GM19452 (cell line): ENCODE data around the gene HMGCLL1.

ENCODE experiments used
- ATAC-seq: cut with Tn5 transposase; IDR thresholded peaks from one replicate; pipeline ENCODE4 v1.9.1; 2021; ENCODE audit not compliant: unreplicated experiment

HMGCLL1 gene

GRCh38 chr6:55536391-55536956 lies 42.5 kb downstream of the HMGCLL1 start:
- no peak for ATAC-seq

DNA sequence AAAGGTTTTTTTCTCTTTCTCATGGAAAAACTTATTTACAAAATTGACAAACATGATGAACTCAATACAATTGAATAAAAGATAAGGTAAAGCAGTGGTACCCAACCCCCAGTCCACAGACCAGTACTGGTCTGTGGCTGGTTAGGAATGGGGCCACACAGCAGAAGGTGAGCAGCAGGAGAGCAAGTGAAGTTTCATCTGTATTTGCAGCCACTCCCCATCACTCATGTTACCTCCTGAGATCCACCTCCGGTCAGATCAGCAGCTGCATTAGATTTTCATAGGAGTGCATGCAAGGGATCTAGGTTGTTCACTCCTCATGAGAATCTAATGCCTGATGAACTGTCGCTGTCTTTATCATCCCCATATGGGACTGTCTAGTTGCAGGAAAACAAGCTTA lies 47.5 kb downstream of the HMGCLL1 start:
- ATAC-seq: no peak

DNA sequence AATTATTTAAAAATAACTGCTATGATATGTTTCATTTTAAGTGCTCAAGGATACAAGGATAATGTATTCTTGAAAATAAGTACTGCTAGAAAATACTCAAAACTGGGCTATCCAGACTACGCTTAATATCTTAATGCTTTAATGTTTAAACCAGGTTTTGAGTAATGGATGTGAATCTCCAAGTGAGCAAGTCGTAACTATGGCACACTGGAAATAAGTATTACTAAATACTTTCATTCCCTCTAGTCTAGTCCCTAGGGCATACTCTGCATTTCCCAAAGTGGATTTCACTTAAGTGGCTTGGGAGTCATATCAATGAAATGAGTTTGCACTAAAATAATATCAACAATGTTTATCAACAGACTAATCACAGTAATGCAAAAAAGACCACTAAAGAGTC lies 48.1 kb downstream of the HMGCLL1 start:
- ATAC-seq: no peak

GRCh38 chr6:55528624-55529023 lies 50.4 kb downstream of the HMGCLL1 start:
- ATAC-seq: no peak

DNA sequence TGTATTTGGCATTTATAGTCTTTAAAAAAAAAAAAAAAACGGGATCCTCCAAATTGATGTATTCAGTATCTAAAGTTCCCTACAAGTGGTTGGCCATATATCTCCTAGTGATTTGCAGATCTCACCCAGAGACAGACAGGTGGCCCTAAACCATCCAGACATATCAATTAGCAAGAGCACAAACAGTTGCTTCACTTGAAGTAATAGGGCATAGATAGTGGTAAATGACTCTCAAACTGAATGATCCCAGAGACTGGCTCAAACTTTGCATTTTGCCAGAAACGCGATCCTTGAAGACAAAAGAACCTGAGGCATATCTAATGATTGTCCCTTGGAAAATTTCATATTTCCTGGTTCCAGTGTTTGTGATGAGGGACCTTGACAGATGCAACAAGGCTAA lies 54.6 kb downstream of the HMGCLL1 start:
- no peak for ATAC-seq

GRCh38 chr6:55518529-55519060 lies 60.4 kb downstream of the HMGCLL1 start:
- no peak for ATAC-seq

- ATAC-seq: no peak
Observed at GRCh38 chr6:55516736-55517135, 62.3 kb downstream of the HMGCLL1 start.

- ATAC-seq: no peak
Observed at GRCh38 chr6:55512904-55513303, 66.1 kb downstream of the HMGCLL1 start.

GRCh38 chr6:55511122-55511800 lies 67.7 kb downstream of the HMGCLL1 start:
- no peak for ATAC-seq

DNA sequence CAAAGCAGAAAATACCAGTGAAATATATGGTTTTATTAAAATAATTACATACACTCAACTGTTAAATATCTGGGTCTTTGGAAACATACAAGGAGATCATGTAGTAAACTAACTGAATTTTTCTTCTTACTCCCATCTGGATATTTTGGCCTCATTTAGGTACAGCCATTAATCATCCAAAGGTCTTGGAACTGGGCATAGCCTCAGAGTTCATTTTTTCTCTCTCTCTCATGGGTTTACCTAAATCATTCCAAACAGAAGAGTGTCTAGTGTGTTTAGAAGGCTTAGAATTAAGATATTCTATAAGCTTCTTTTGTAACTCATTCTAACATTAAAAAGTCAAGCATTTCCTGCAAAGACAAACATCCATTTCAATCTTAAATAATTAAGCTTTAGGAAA lies 79.4 kb downstream of the HMGCLL1 start:
- ATAC-seq: no peak

GRCh38 chr6:55497694-55498093 lies 81.3 kb downstream of the HMGCLL1 start:
- ATAC-seq: no peak

DNA sequence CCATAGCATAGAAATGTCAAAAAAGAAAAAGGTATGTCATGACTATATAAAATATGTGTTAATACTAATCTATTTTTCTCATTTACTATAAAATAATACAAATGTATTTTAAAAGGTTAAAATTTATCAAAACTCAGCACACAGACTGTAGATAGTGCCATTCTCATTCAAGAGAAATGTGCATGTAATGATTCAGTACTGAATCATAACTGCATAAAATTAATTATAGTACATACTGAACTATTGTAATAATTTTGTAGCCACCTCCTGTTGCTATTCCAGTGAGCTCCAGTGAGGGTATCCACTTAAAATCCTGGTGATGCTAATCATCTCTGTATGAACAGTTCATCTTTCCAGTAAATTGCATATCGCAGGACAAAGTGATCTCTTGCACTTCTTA lies 82.8 kb downstream of the HMGCLL1 start:
- no peak for ATAC-seq

DNA sequence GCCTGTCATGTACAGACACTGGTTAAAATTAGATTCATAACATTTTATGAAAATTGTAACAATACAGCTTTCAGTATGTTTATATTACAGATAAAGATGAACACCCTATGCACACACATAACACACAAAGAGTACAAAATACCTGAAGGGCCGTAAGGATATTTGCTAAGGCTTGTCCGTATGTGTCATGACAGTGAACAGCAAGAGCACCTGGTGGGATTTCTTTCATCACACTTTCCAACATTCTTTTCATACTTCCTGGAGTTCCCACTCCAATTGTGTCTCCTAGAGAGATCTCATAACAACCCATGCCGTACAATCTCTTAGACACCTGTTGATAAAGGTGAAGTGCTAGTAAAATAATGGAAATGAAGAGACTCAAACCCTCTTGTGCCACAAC lies 83.7 kb downstream of the HMGCLL1 start:
- ATAC-seq: no peak

DNA sequence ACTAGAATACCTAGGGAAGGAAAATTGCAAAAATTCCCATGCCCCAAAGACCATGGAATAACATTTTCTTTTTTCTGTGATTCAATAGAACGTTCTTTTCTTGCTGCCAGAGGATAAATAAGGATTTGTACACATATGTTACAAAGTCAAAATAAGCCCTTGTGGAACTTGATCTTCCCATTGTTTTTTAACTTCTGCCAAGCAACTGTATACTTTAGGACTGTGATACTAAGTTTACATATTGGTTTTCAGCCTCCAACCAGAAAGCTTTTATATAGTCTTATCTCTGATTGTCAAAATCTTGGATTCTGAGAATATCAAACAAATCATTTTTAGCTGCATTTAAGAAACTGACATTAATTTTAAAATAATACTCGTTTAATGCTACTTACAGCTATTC lies 84.6 kb downstream of the HMGCLL1 start:
- no peak for ATAC-seq

- no peak for ATAC-seq
Observed at GRCh38 chr6:55492259-55492658, 86.7 kb downstream of the HMGCLL1 start.

GRCh38 chr6:55490871-55491270 lies 88.1 kb downstream of the HMGCLL1 start:
- no peak for ATAC-seq

DNA sequence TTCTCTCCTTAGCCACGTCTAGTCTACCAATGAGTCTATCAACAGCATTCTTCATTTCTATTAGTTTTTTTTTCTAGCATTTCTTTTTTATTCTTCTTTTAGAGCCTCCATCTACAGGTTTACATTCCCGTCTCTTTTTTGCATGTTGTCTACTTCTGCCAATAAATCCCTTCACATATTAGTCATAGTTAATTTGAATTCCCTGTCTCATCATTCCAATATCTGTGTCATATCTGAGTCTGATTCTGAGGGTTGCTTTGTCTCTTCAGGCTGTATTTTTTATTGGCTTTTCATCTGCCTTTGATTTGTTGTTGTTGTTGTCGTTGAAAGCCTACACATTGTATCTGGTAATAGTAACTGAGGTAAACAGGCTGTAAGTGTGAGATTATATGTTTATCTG lies 104.6 kb downstream of the HMGCLL1 start:
- ATAC-seq: no peak

- ATAC-seq: no peak
Observed at GRCh38 chr6:55473722-55474121, 105.3 kb downstream of the HMGCLL1 start.

DNA sequence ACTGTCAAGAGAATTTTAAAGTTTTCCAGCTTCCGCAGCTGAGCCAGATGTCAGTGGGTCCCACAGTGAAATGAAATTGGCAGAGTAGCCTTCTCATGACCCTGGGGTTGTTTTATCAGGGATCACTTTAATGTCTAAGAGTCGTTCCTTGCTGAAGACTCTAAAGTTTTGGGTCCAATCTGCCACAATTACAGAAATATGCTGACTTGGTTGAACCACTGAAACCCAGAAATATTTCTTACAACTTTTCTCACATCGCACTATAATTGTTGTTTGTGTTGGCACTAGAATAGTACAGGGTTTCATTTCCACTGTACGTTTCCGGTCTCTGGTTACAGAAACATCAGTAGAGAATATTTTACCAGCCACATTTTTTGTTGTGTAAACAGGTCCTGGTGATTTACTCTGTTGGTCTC lies 109.0 kb downstream of the HMGCLL1 start:
- no peak for ATAC-seq

DNA sequence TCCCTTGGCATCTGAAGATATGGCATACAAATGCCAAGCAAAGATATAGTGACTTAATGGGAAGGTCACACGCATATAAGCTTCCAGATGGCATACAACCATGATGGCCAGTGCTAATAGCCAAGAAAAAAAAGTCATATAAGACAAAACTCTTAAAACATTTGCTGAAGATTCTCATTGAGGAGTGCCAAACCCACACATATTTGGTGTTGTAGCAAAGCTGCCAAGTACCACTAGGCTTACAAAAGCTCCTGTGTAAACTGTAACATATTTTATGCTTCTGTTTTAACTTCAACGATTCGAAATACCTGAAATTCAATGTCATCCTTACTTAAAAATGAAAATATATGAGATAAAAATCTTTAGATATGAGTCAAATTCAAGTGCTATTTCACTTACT lies 123.0 kb downstream of the HMGCLL1 start:
- no peak for ATAC-seq

- no peak for ATAC-seq
Observed at GRCh38 chr6:55450005-55450404, 129.0 kb downstream of the HMGCLL1 start.

- no peak for ATAC-seq
Observed at GRCh38 chr6:55449225-55449624, 129.8 kb downstream of the HMGCLL1 start.

DNA sequence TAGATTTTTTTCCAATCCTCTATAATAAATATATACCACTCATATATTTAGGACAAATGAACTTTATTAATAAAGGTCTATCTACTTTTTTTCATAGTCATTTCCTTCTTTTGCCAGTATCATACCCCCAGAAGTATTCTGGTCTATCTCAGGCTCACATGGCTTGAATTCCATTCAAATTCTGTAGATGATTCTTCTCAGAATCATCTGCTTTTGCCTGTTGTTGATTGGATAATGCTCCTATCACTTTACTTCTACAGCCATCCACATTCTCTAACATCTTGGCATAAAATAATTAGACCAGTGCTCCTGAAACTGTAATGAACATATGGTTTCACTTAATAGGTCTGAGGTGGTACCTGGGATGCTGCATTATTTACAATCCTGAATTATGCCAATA lies 130.5 kb downstream of the HMGCLL1 start:
- ATAC-seq: no peak
